ENCODE results near the gene PRX.
A peak's percentile ranks its signal among the peaks of the same experiment; 100 is the strongest.
"Not testable (repeated sequence)": the region's sequence is repeated elsewhere in the genome, so short reads cannot be mapped to it uniquely, and the experiment has no call there.

The PRX gene

GRCh38 chr19:40438284-40438683 lies 25.1 kb upstream of the PRX start:
- no peak for TF ChIP-seq CTCF (IDR thresholded peaks at IDR 0.05; ENCODE audit: low read depth, low read length)
- no peak for DNase-seq (ENCODE audit: low read depth, low spot score)
- in situ Hi-C loops (cut with HindIII; ENCODE audit: low sequenced_read_pairs), result no loop called here
- H3K4me3 ChIP-seq (ENCODE audit: low read depth, low read length), result no peak overlapping the region

- no peak for TF ChIP-seq CTCF (IDR thresholded peaks at IDR 0.05; ENCODE audit: low read depth, low read length)
- H3K4me3 ChIP-seq (ENCODE audit: low read depth, low read length), result peak overlapping the region; percentile 29
- in situ Hi-C loops (cut with HindIII; ENCODE audit: low sequenced_read_pairs), result no loop called here
- peak; percentile 92 for DNase-seq (ENCODE audit: low read depth, low spot score)
These were observed 20.4 kb upstream of the PRX start for GRCh38 chr19:40433391-40434216.

GRCh38 chr19:40432760-40433159 lies 19.6 kb upstream of the PRX start:
- DNase-seq (ENCODE audit: low read depth, low spot score); H3K4me3 ChIP-seq (ENCODE audit: low read depth, low read length); in situ Hi-C loops (cut with HindIII; ENCODE audit: low sequenced_read_pairs): not testable (repeated sequence)

- in situ Hi-C loops (cut with HindIII; ENCODE audit: low sequenced_read_pairs), result no loop called here
- TF ChIP-seq CTCF (IDR thresholded peaks at IDR 0.05; ENCODE audit: low read depth, low read length), result no peak
These were observed 18.5 kb upstream of the PRX start for GRCh38 chr19:40431698-40432097.

GRCh38 chr19:40430242-40430641 lies 17.1 kb upstream of the PRX start:
- in situ Hi-C loops (cut with HindIII; ENCODE audit: low sequenced_read_pairs); H3K4me3 ChIP-seq (ENCODE audit: low read depth, low read length); DNase-seq (ENCODE audit: low read depth, low spot score): not testable (repeated sequence)

More at GRCh38 chr19:40431698-40432097, 18.5 kb upstream of the PRX start:
- no peak for DNase-seq (ENCODE audit: low read depth, low spot score)
- no peak overlapping the region for H3K4me3 ChIP-seq (ENCODE audit: low read depth, low read length)

GRCh38 chr19:40428197-40428596 lies 15.0 kb upstream of the PRX start:
- H3K4me3 ChIP-seq (ENCODE audit: low read depth, low read length); in situ Hi-C loops (cut with HindIII; ENCODE audit: low sequenced_read_pairs); DNase-seq (ENCODE audit: low read depth, low spot score): not testable (repeated sequence)

- peak; percentile 100 for DNase-seq (ENCODE audit: low read depth, low spot score)
- peak; percentile 73 for TF ChIP-seq CTCF (IDR thresholded peaks at IDR 0.05; ENCODE audit: low read depth, low read length)
- peak within 1 kb of the TSS; percentile 71 for H3K4me3 ChIP-seq (ENCODE audit: low read depth, low read length)
- in situ Hi-C loops (cut with HindIII; ENCODE audit: low sequenced_read_pairs), result no loop called here
These were observed 12.5 kb upstream of the PRX start, which contains the start of gene SERTAD1 for GRCh38 chr19:40425450-40426287. Gene SERTAD1, minus strand, starts transcription at chr19:40425992. Its CDS starts 2,446 bp downstream, at chr19:40423546.

Measured in astrocyte of the spinal cord (primary cell).